HepG2 (cell line): Measurements from ENCODE around the gene SP5. TPM values are rescaled to one million over a fixed set of nuclear protein-coding genes. Genes with fewer than 3 reads are reported as not detected.
A peak's percentile ranks its signal among the peaks of the same experiment; 100 is the strongest.

ENCODE experiments used
- ARID4A ChIP-seq: sonication (generic); formaldehyde crosslinking; IDR thresholded peaks from 2 replicates; pipeline ENCODE4 v1.5.0; 2020; ENCODE audit warnings: mild to moderate bottlenecking, missing genetic modification reagents, borderline replicate concordance
- BHLHE40 ChIP-seq: IDR thresholded peaks from 2 replicates; pipeline ENCODE4 v1.6.1; 2011; ENCODE audit warnings: low read length, improper control_type of control experiment
- DMTF1 ChIP-seq: sonication (generic); formaldehyde crosslinking; IDR thresholded peaks from 2 replicates; pipeline ENCODE4 v1.4.0; 2020; ENCODE audit warnings: mild to moderate bottlenecking, missing genetic modification reagents
- ELK4 ChIP-seq: sonication (generic); formaldehyde crosslinking; IDR thresholded peaks from 2 replicates; pipeline ENCODE4 v1.9.0; 2021; ENCODE audit warnings: missing genetic modification reagents, borderline replicate concordance
- KLF12 ChIP-seq: sonication (generic); formaldehyde crosslinking; IDR thresholded peaks from 2 replicates; pipeline ENCODE4 v1.4.0; 2020; ENCODE audit warnings: missing genetic modification reagents, borderline replicate concordance
- MYC ChIP-seq: sonication (generic); formaldehyde crosslinking; IDR thresholded peaks from 2 replicates; pipeline ENCODE4 v1.9.0; 2021; ENCODE audit warnings: missing genetic modification reagents, borderline replicate concordance
- RORA ChIP-seq: sonication (generic); formaldehyde crosslinking; IDR thresholded peaks from 2 replicates; pipeline ENCODE4 v1.5.0; 2020; ENCODE audit warnings: mild to moderate bottlenecking, missing genetic modification reagents, moderate library complexity
- SIN3B ChIP-seq: fragments of 150-350 bp; IDR thresholded peaks from 2 replicates; pipeline ENCODE4 v1.6.1; 2014; ENCODE audit warnings: low read length
- SP5 ChIP-seq: IDR thresholded peaks from 2 replicates; pipeline ENCODE4 v1.6.1; 2016; ENCODE audit warnings: low read depth, borderline replicate concordance
- SRSF9 ChIP-seq: fragments of 200-400 bp; formaldehyde crosslinking; IDR thresholded peaks from 2 replicates; pipeline ENCODE4 v1.6.1; 2018; ENCODE audit warnings: borderline replicate concordance, mild to moderate bottlenecking, low read depth, low read length; ENCODE audit not compliant: insufficient read depth, poor library complexity, severe bottlenecking
- ZBTB44 ChIP-seq: sonication (generic); formaldehyde crosslinking; IDR thresholded peaks from 2 replicates; pipeline ENCODE4 v1.4.0; 2020; ENCODE audit warnings: missing genetic modification reagents
- ZNF207 ChIP-seq: fragments of 450-650 bp; IDR thresholded peaks from 2 replicates; pipeline ENCODE4 v1.6.1; 2016; ENCODE audit warnings: antibody characterized with exemption, borderline replicate concordance
- ZNF281 ChIP-seq: sonication (generic); formaldehyde crosslinking; IDR thresholded peaks from 2 replicates; pipeline ENCODE4 v1.4.0; 2020; ENCODE audit warnings: missing genetic modification reagents, borderline replicate concordance
- ZNF510 ChIP-seq: sonication (generic); formaldehyde crosslinking; IDR thresholded peaks from 2 replicates; pipeline ENCODE4 v1.4.0; 2020; ENCODE audit warnings: low read depth, mild to moderate bottlenecking, missing genetic modification reagents
- ZNF569 ChIP-seq: sonication (generic); formaldehyde crosslinking; IDR thresholded peaks from 2 replicates; pipeline ENCODE4 v1.5.0; 2020; ENCODE audit warnings: mild to moderate bottlenecking, missing genetic modification reagents, moderate library complexity, borderline replicate concordance
- ZNF7 ChIP-seq: IDR thresholded peaks from 2 replicates; pipeline ENCODE4 v1.6.1; 2016; ENCODE audit warnings: missing biosample characterization, missing genetic modification reagents
- polyA plus RNA-seq, 8 experiments: library from polyadenylated mRNA; depleted of rRNA in 3 of 8; stranded (reverse) in 7 of 8; unstranded in 1 of 8; fragments of >200 nt; fragmentation: Illumina TruSeq in 4 of 8; extraction: Trizol in 4 of 8; gene quantifications; 2 replicates each; pipeline versions ENCODE4 v1.2.1 to v1.2.3, GENCODE V29; 2011 to 2016; ENCODE audit warnings: low read depth in 4 of 8, missing spikeins in 1 of 8, mixed read lengths in 1 of 8; ENCODE audit not compliant: insufficient read depth in 1 of 8
- total RNA-seq, 5 experiments: library from RNA; depleted of rRNA; stranded (reverse); fragments of >200 nt; fragmentation: Illumina TruSeq; extraction: Trizol; gene quantifications; 2 replicates each; pipeline ENCODE4 v1.2.3, GENCODE V29; 2016; ENCODE audit warnings: low read depth in 1 of 5

The SP5 gene
- total and polyA plus RNA-seq, 2 of the 13 experiments (the other 11 are each of a cell fraction or from before 2014, with no cell fraction given) = 50.8 to 119 TPM

GRCh38 chr2:170716851-170717598 is 1.9 kb downstream of the SP5 start (continued):
- TF ChIP-seq DMTF1 (CRISPR knock-in tag) = no peak
- peak; percentile 75; the same call in 1 of the 2 replicates for TF ChIP-seq KLF12 (CRISPR knock-in tag)
- TF ChIP-seq MYC (CRISPR knock-in tag) = peak; percentile 94
- TF ChIP-seq SRSF9 = no peak
- no peak for TF ChIP-seq SIN3B
- no peak for TF ChIP-seq ZNF207
- TF ChIP-seq ZNF569 (CRISPR knock-in tag) = no peak
- TF ChIP-seq ZNF7 (CRISPR knock-in tag) = no peak
- peak; percentile 38 for TF ChIP-seq ZNF281 (CRISPR knock-in tag)
- no peak for TF ChIP-seq RORA (CRISPR knock-in tag)
- TF ChIP-seq SP5 (CRISPR knock-in tag) = peak; percentile 74
- no peak for TF ChIP-seq ZNF510 (CRISPR knock-in tag)
- no peak for TF ChIP-seq ELK4 (CRISPR knock-in tag)
- TF ChIP-seq ARID4A = peak; percentile 92
- TF ChIP-seq ZBTB44 (CRISPR knock-in tag) = no peak; the same call in 1 of the 2 replicates
- TF ChIP-seq BHLHE40 = peak; percentile 94
